ENCODE measurements around the gene MAP3K15. TPM values are rescaled to one million over a fixed set of nuclear protein-coding genes. Genes with fewer than 3 reads are reported as not detected.

Gene MAP3K15
- total RNA-seq, 1 experiment from 2014 or later = 1.2 TPM

GRCh38 chrX:19548279-19548678 is 33.0 kb upstream of the MAP3K15 start:
- Histone ChIP-seq H4K20me1 (ENCODE audit: control insufficient read depth, insufficient read depth, insufficient read length) (no peaks in the 10 kb centered on the region), H3K4ac (ENCODE audit: low read depth, low read length) (no peak overlapping the region), H3K56ac (ENCODE audit: insufficient read length, low read depth, low read length) (no peak overlapping the region), H2BK20ac (ENCODE audit: low read depth, low read length, poor library complexity, severe bottlenecking) (no peak overlapping the region), H3K23me2 (ENCODE audit: insufficient read length, low read depth, low read length, poor library complexity, severe bottlenecking) (no peaks in the 10 kb centered on the region), H2AK5ac (ENCODE audit: insufficient read length, low read length) (no peak overlapping the region), H3K9ac (ENCODE audit: extremely low read depth, insufficient read length, low read length) (no peak overlapping the region), H3T11ph (ENCODE audit: low read length) (no peak overlapping the region), H3K4me2 (ENCODE audit: insufficient read depth, insufficient read length, low read length) (no peak overlapping the region), H3K27me3 (ENCODE audit: insufficient read depth, low read length) (no peaks in the 10 kb centered on the region), H2BK120ac (ENCODE audit: low read depth, low read length, poor library complexity, severe bottlenecking) (no peak overlapping the region), H3K79me2 (ENCODE audit: insufficient read depth, low read length) (no peaks in the 10 kb centered on the region), H3K9me3 (ENCODE audit: control insufficient read depth, low read depth, low read length) (peaks cover 60% of the 10 kb centered on the region), H2AFZ (ENCODE audit: low read length) (no peak overlapping the region), H3K18ac (ENCODE audit: insufficient read length, low read depth, low read length) (no peak overlapping the region), H3K79me1 (ENCODE audit: insufficient read depth, low read depth, low read length, poor library complexity, severe bottlenecking) (no peaks in the 10 kb centered on the region), H4K8ac (replicated peaks; ENCODE audit: insufficient read length, low read depth, low read length) (no peak overlapping the region), H2BK5ac (ENCODE audit: insufficient read length, low read length) (no peak overlapping the region), H3K27ac (ENCODE audit: insufficient read length, low read depth, low read length) (no peak overlapping the region), H3K14ac (ENCODE audit: insufficient read depth, low read length) (no peak overlapping the region), H3K23ac (ENCODE audit: insufficient read length, low read depth, low read length) (no peak overlapping the region), H2BK15ac (ENCODE audit: low read depth, low read length) (no peak overlapping the region), H2BK12ac (ENCODE audit: insufficient read length, low read depth, low read length) (no peak overlapping the region), H4K5ac (ENCODE audit: insufficient read length, low read depth, low read length) (no peak overlapping the region), H4K91ac (ENCODE audit: insufficient read length, low read depth, low read length) (no peak overlapping the region), H3K4me1 (ENCODE audit: insufficient read depth, low read length) (no peaks in the 10 kb centered on the region)
- Mint-ChIP-seq H3K27ac (no peak overlapping the region), H3K4me3 (no peak overlapping the region), H3K27me3 (ENCODE audit: low read depth) (no peaks in the 10 kb centered on the region; the same call in 1 of the 2 replicates), H3K36me3 (ENCODE audit: insufficient read depth in 1 of 3, low read depth in 3 of 3) (peaks cover 2 to 5% (median 3%) of the 10 kb centered on the region in 3 experiments; a peak in 5 of 7 replicates), H3K9me3 (peaks cover 69 to 80% of the 10 kb centered on the region in 2 experiments), H3K4me1 (no peaks in the 10 kb centered on the region)
- no peak for TF ChIP-seq CTCF (conservative IDR thresholded peaks at IDR 0.05)
- DNase-seq = no peak
- 100% methylated on average over 1 of the region's 2 CpGs for WGBS (ENCODE audit: extremely low coverage, insufficient read length, low lambda C conversion rate)
